Gastroesophageal sphincter (tissue), 3 donors: ENCODE results near the gene TXNL4A.

Experiments used
- CTCF ChIP-seq, 4 experiments: fragments of 200-600 bp in 2 of 4; fragments of 450-650 bp in 2 of 4; sonication (generic) in 1 of 4; IDR thresholded peaks; one replicate each; pipeline ENCODE4 v1.5.1; 2017 to 2019; ENCODE audit warnings: antibody characterized with exemption in 4 of 4, mild to moderate bottlenecking in 2 of 4, moderate library complexity in 2 of 4
- EP300 ChIP-seq: sonication (generic); formaldehyde crosslinking; IDR thresholded peaks from one replicate; pipeline ENCODE4 v1.6.1; 2017; ENCODE audit warnings: antibody characterized with exemption, mild to moderate bottlenecking
- POLR2A ChIP-seq, 2 donors: fragments of 450-650 bp; IDR thresholded peaks; one replicate each; pipeline ENCODE4 v1.6.1; 2017; ENCODE audit warnings: antibody characterized with exemption in 2 of 2, mild to moderate bottlenecking in 2 of 2, moderate library complexity in 1 of 2

- TF ChIP-seq CTCF (IDR thresholded peaks at IDR 0.05) = no peak
- TF ChIP-seq POLR2A (IDR thresholded peaks at IDR 0.05) = no peak
- no peak for TF ChIP-seq EP300
Observed at GRCh38 chr18:80006724-80007123, 18.4 kb upstream of the TXNL4A start.
